GM19035 (cell line): ENCODE data around the gene ZNF154.
A peak's percentile ranks its signal among the peaks of the same experiment; 100 is the strongest.
"Not testable (repeated sequence)": the region's sequence is repeated elsewhere in the genome, so short reads cannot be mapped to it uniquely, and the experiment has no call there.

Source experiments
- ATAC-seq: cut with Tn5 transposase; IDR thresholded peaks from one replicate; pipeline ENCODE4 v1.9.1; 2021; ENCODE audit not compliant: unreplicated experiment

ZNF154 gene

DNA sequence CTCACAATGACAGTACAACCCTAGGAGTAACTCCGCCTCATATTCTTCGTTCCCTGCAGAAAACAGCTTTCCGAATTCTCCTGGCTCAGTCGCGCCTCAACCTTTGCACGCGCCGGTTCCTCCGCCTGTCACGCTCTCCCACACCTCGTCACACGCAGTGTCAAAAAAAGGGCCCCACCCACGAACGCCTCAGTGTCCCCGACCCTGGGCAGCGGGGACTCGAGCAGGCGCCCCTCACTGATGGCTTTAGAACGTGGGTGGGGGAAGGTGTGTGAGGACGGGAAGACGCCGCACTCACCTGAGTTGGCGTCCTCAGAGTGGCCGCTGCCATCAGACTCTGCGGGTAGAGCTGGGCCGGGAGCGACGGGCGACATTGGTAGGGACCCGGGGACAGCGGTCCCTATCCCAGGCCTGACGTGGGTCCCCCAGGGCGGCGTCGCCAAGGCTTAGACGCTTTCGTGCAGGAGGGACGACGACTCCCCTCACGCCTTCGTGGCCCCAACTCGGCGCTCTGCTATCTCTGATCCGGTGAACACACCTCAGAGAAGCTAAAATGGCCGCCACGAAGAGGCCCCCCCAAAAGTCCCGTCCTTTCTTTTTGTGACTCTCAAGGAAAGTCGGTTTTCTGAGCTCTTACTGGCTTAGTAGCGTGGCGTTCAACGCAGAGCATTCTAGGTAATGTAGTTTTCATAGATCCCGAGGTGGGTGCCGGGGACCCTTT is at the start of gene ZNF154:
Gene ZNF154 (minus strand): TSS at position 564 of the 721 bp plus-strand sequence. CDS start 233 bp downstream, at position 331.
- ATAC-seq: no peak

DNA sequence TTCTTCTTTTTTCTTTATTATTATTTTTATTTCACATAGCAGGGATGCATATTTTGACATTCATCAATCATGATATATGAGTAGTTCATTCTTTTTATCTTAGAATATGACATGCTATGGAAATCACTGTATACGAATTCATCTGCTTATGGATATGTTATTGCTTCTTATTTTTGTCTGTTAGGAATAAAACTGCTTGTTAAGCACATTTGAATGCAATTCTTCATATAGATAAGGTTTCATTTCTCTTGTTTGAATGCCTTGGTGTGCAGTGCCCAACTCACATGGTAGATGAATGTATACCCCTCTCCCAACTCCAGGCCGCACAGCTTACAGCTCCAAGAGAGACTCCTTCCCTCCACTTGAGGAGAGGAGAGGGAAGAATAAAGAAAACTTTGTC is 48.9 kb upstream of the ZNF154 start:
- ATAC-seq: no peak

DNA sequence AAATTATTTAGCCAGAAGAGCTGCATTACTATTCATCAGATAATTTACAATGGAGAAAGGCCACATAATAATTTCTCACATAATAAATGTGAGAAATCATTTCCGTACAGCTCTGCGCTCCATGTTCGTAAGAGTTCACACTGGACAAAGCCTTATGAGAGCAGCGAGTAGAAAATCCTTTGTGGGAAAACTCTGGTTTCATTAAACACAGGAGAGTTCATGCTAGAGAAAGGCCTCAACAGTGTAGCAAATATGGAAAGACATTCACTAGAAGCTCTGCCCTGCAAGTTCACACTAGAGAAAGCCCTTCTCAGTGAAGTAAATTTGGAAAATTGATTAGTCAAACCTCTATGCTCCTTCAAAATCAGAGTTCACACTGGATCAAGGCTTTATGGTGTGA is 46.0 kb upstream of the ZNF154 start:
- no peak for ATAC-seq

DNA sequence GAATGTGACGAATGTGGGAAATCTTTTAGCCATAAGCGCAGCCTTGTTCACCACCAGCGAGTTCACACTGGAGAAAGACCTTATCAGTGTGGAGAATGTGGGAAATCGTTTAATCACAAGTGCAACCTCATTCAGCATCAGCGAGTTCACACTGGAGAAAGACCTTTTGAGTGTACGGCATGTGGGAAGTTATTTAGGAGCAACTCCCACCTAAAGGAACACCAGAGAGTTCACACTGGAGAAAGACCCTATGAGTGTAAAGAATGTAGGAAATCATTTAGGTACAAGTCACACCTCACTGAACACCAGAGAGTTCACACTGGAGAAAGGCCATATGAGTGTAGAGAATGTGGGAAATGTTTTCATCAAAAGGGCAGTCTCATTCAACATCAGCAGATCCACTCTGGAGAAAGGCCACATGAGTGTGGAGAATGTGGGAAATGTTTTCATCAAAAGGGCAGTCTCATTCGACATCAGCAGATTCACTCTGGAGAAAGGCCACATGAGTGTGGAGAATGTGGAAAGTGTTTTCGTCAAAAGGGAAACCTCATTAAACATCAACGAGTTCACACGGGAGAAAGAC is 45.2 kb upstream of the ZNF154 start:
- ATAC-seq: no peak

DNA sequence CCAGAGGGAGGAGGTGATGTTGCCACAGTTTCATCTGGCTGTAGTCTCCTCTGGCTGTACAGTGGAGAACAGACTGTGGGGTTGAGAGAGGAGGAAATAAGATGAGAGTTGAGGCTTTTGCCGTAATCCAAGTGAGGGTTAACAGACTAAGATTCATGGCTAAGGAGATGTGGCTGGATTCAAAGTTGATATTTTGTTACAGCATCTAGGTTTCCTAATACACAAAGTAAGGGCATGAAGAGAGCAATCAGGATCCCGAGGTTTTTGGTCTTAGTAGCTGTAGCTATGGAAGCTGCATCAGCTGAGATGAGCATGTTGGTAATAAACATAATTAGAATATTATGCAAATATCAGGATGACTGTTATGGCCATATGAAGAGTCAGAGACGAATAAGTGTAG is 39.0 kb upstream of the ZNF154 start:
- ATAC-seq: no peak

DNA sequence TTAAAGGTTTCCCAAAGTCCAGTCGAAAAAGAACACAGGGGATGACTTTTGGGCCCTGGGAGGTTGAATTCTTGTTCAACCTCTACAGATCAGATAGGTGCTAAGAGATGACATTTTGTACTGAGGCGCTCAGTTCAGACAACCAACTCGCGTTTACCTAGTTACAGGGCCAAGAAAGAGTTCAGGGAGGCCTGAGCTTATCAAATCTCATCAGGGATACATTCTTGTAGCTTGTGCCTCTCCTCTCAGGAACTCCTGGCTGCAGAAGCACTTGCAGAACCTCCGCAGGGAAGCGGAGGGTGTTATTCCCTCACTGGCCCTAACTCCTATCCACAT is 38.4 kb upstream of the ZNF154 start:
- ATAC-seq: no peak

DNA sequence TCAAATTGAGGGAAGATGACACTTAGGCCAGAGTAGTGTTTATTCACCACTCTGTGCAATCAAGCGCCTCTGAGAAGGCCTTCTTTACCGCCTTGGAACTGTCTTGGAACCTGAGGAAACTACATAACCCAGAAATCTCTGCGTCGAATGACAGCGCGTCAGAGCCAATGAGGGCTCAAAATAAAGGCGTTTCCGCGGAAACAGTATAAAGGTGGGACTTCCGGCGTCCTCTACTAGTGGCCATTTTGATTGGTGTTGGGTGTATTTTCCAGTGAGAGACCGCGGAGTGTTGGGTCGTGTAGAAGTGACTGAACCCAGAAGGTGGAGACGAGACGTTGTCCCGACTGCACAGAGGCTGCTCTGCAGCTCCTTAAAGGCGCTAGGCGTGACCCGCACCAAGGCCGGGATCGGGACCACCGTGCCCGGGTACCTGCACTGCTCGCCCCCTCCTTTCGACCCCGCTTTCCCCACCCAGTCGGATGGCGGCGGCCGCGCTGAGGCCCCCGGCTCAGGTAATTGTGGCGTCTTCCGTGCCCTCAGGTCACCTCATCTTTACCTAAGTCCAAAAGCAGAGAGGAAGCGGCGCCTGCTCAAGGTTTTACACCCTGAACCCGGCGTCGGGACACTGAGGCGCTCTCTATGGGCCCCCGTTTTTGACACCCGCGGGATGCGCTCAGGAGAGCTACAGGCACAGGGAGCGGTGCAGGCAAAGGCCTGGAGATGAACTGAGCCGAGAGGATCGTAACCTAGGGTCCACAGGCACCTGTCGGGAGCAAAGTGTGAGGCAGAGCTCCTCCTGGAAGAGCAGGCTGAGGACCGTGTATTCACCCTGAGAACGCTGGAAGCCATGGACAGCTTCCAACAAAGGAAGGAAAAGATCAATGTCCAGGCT is 37.8 kb upstream of the ZNF154 start, which contains the start of gene ZNF776:
Gene ZNF776 (plus strand): TSS at position 236 of the 892 bp plus-strand sequence. CDS start 244 bp downstream, at position 480.
- ATAC-seq: peak; percentile 96

DNA sequence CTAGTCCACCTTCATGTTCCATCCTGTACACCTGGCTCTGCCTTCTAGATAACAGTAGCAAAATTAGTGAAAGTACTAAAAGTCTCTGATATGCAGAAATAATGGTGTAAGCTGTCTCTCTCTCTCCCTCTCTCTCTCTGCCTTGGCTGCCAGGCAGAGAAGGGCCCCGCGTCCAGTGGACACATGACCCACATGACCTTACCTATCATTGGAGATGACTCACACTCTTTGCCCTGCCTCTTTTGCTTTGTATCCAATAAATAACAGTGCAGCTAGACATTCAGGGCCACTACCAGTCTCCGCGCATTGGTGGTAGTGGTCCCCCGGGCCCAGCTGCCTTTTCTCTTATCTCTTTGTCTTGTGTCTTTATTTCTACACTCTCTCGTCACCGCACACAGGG is 29.8 kb upstream of the ZNF154 start:
- ATAC-seq: not testable (repeated sequence)

DNA sequence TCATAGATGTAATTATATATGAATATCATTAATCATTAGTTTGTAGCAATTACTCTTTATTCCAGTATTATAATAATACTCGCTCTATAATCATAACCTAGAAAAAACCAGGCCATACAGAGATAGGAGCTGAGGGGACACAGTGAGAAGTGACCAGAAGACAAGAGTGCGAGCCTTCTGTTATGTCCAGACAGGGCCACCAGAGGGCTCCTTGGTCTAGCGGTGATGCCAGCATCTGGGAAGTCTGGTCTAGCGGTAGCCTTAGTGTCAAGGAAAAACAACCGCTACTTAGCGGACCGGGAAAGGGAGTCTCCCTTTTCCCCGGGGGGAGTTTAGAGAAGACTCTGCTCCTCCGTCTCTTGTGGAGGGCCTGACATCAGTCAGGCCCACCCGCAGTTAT is 29.3 kb upstream of the ZNF154 start:
- not testable (repeated sequence) for ATAC-seq

DNA sequence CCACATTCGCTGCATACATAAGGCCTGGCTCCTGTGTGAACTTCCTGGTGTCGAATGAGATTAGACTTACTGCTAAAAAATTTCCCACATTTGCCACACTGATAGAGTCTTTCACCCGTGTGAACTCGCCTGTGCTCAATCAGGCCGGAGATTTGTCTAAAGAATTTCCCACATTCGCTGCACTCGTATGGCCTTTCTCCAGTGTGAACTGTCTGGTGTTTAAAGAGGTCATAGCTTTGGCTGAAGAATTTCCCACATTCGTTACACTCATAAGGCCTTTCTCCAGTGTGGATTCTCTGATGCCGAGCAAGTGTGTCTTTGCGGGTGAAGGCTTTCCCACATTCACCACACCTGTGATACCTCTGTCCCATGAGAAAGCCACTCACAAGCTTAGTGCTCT is 11.9 kb upstream of the ZNF154 start:
- no peak for ATAC-seq

DNA sequence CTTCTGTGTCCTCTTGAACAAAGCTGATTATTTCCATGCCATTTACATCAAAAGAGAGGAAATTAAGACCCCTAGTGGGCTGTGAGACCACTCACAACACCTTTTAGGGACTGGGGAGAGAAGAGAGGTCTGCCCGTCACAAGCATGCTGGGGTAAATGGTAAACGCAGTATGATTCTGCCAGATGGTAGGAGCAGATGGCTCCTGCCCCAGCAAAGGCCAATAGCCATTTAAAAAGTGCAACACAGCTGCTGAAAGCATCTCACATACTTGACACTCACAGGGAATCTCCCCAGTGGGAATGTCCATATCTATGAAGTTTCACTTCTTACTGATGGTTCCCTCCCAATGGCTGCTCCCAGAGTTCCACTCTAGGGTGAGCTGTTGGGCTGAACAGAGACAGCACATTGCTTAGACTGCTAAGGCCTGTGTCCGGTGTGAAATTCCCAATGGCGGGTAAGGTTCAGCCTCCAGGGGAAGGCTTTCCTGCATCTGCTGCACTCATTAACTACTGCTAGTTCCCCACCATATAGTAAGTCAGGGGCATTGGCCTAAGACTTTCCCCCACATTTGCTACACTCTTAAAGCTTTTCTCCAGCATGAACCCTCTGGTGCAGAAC is 11.0 kb upstream of the ZNF154 start:
- no peak for ATAC-seq

DNA sequence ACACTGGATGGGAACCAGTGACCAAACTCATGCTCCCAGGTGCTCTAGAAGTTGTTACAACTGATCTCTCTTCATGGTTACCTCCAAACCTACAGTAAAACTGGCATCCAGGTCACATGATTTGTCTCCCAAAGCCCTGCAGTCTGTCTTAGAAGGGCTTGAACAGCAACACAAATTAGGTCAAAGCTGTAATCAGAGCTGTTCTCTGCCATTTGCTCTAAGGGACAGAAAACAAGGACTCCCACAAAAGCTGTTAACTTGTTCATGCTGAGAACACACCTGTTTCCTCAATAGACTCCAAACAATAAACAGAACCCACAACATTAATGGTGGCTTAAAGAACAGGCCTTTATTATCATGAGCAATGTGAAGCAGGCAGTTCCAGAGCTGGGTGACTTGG is 10.4 kb upstream of the ZNF154 start:
- ATAC-seq: no peak

DNA sequence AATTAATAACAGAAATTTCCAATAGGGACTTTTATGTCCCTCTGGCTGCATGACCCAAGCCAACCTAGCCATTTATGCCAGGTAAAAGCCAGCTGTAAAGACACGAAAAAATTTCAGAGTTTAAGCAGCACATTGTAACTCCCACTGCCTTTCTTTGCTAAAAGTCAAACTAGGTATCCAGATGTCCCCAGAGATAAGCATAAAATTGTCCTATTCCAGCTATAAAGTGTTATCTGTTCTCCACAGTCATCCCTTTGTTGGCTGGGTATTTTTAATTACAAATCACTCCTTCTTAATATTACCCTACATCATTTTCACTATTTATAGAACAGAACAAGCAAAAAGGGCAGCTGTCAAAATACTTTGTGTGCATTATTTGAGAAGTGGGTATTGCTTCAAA is 3.2 kb upstream of the ZNF154 start:
- ATAC-seq: no peak

DNA sequence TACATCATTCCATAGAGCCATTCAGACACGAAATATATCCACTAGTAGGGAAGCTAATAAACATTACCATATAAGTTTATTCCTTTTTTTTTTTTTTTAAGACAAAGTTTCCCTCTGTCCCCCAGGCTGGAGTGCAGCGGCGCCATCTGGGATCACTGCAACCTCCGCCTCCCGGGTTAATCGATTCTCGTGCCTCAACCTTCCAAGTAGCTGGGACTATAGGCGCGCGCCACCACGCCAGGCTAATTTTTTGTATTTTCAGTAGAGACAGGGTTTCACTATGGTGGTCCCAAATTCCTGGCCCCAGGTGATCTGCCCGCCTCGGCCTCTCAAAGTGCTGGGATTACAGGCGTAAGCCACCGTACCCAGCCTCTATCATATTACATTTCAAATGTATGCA is 612 bp upstream of the ZNF154 start:
- no peak for ATAC-seq

DNA sequence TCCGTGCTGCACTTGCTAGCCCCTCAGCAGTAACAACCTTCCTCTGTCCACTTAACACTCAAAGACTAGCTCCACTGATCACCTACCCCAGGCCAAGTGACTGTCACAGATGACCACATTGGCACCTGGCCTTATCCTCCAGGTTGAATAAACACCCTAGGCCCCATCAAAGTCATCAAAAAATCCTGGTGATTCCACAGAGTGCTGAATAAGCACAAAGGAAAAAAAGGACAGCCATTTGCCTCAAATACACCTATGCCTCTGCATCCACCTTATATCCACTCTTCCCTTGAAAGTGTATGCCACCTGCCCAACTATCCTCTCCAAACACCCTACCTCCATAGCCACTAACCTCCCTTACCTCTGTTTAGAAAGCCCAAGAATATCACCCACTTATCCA is 2.7 kb downstream of the ZNF154 start:
- ATAC-seq: no peak

DNA sequence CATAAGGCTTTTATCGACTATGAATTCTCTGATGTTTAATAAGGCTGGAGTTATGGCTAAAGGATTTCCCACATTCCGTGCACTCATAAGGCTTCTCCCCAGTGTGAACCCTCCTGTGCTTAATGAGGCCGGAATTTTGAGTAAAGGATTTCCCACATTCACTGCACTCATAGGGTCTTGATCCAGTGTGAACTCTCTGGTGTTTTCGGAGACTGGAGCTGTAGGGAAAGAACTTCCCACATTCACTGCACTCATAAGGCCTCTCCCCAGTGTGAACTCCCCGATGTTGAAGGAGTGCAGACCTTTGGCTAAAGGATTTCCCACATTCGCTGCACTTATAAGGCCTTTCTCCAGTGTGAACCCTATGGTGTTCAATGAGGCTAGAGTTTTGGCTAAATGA is 7.4 kb downstream of the ZNF154 start:
- ATAC-seq: no peak

DNA sequence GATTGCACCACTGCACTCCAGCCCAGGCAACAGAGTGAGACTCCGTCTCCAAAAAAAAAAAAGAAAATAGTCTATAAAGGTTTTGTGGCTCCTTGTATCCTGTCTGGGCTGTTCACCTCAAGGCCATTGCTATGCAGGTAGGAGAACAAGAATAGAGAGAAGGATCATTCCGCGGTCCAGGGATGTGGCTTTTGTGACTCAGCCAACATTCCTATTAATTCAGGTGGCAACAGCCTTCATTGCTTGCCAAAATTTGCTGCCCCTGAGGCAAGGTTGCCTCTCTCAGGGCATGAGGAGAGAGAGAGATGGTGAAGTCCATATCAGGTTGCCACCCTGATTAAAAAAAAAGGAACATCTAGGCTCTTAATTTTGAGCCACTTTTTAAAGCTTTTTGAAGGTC is 19.3 kb downstream of the ZNF154 start:
- ATAC-seq: no peak

DNA sequence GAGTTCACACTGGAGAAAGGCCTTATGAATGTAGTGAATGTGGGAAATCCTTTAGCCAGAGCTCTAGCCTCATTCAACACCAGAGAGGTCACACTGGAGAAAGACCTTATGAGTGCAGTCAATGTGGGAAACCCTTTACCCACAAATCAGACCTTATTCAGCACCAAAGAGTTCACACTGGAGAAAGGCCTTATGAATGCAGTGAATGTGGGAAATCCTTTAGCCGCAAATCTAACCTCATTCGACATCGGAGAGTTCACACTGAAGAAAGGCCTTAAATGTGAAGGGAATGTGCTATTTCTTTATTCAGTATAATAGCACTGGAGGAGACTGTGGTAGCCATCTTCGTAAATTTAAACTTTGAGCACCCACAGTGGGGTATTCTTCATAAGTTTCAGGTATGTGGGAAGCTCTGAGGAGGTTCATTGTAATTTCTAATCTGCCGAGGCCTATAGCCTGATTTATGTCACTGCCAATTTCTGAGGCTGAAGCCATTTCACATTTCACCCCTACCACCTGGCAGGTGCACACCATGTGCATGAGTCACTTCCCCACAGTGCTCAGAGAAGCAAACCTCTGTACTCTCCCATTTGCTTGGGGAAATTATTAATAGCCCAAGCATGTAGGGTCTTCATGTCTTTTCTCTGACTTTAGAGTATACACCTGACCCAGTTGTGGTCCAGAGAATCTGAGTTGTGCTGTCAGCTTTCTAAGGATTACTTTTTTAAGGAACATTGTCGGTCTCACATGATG is 20.8 kb downstream of the ZNF154 start:
- ATAC-seq: no peak

DNA sequence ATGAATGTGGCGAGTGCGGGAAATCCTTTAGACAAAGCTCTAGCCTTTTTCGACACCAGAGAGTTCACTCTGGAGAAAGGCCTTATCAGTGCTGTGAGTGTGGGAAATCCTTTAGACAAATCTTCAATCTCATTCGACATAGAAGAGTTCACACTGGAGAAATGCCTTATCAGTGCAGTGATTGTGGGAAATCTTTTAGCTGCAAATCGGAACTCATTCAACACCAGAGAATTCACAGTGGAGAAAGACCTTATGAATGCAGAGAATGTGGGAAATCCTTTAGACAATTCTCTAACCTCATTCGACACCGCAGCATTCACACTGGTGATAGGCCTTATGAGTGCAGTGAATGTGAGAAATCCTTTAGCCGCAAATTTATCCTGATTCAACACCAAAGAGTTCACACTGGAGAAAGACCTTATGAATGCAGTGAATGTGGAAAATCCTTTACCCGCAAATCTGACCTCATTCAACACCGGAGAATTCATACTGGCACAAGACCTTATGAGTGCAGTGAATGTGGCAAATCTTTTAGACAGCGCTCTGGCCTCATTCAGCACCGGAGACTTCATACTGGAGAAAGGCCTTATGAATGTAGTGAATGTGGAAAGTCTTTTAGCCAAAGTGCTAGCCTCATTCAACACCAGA is 21.5 kb downstream of the ZNF154 start:
- no peak for ATAC-seq

DNA sequence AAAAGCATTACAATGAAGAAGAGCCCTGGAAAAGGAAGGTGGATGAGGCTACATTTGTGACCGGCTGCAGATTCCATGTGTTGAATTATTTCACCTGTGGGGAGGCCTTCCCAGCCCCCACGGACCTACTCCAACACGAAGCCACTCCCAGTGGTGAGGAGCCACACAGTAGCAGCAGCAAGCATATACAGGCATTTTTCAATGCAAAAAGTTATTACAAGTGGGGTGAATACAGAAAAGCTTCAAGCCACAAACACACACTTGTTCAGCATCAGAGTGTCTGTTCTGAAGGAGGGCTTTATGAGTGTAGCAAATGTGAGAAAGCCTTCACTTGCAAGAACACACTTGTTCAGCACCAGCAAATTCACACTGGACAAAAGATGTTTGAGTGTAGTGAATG is 22.3 kb downstream of the ZNF154 start:
- ATAC-seq: no peak
